ENCODE data around the gene HEPHL1.

DNA sequence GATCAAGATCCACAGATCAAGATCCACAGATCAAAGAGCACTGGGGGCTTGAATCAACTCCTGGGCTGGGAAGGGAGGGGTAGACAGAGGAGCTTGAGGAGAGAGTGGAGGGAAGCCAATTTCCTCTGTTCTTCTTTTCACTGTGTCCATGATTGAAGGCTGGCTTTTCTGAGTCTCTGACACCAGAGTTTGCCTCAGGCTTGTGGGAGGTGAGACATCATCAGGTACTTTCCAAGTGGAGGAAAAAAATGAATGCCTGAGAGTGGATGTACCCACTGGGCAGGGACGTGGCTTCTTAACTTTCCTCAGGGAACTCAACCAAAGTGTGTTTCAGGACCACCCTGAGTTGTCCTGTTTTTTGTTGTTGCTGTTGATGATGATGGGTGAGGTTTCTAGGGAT, 11.0 kb upstream of the HEPHL1 start:
- TF ChIP-seq, protein P1, sequence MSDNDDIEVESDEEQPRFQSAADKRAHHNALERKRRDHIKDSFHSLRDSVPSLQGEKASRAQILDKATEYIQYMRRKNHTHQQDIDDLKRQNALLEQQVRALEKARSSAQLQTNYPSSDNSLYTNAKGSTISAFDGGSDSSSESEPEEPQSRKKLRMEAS (IDR thresholded peaks at IDR 0.05): no peak
- no peak for TF ChIP-seq YY1 (IDR thresholded peaks at IDR 0.05; ENCODE audit: low read depth)
- TF ChIP-seq RAD21 (IDR thresholded peaks at IDR 0.05; ENCODE audit: low read depth): no peak
- TF ChIP-seq EP300 (IDR thresholded peaks at IDR 0.05; ENCODE audit: borderline replicate concordance): no peak
- no peak for TF ChIP-seq TCF12 (IDR thresholded peaks at IDR 0.05; ENCODE audit: low read depth)
- no peak for TF ChIP-seq FOXM1 (IDR thresholded peaks at IDR 0.05; ENCODE audit: borderline replicate concordance, low read depth)
- TF ChIP-seq TAF1 (IDR thresholded peaks at IDR 0.05; ENCODE audit: low read depth): no peak
- TF ChIP-seq CEBPB (IDR thresholded peaks at IDR 0.05): no peak
- TF ChIP-seq NFIC (IDR thresholded peaks at IDR 0.05): no peak
- no peak for TF ChIP-seq TEAD4 (IDR thresholded peaks at IDR 0.05)

All from Ishikawa (cell line).